WTC11 (cell line): ENCODE data around the gene OPTC. TPM values are rescaled to one million over a fixed set of nuclear protein-coding genes. Genes with fewer than 3 reads are reported as not detected.

ENCODE experiments used
- ATAC-seq: fragments of 200-7000 bp; cut with Tn5 transposase; 2 replicates; pipeline ENCODE4 v1.10.0; 2021; ENCODE audit warnings: mild to moderate bottlenecking, moderate library complexity
- CTCF ChIA-PET: fragments of 300-600 bp; sonication (Branson Sonifier 250); formaldehyde crosslinking; loops from one replicate; lab custom pipeline; 2021; ENCODE audit warnings: antibody characterized with exemption; lab: Charles Lee
- POLR2A ChIA-PET: fragments of 350-600 bp; sonication (Branson Sonifier 250); formaldehyde crosslinking; loops from one replicate; lab custom pipeline; 2021; ENCODE audit warnings: antibody characterized with exemption; lab: Charles Lee
- DNase-seq: peaks from one replicate; pipeline ENCODE4 v3.0.0; 2021; ENCODE audit warnings: low spot score
- H3K27ac Mint-ChIP-seq: 2 replicates; pipeline ENCODE4 v1.8.0; 2021; ENCODE audit warnings: mixed read lengths
- H3K27me3 Mint-ChIP-seq: 2 replicates; pipeline ENCODE4 v1.8.0; 2021; ENCODE audit warnings: low read depth, mild to moderate bottlenecking, moderate library complexity, mixed read lengths
- H3K36me3 Mint-ChIP-seq: 2 replicates; pipeline ENCODE4 v1.8.0; 2021; ENCODE audit warnings: mixed read lengths
- H3K4me1 Mint-ChIP-seq: 2 replicates; pipeline ENCODE4 v1.8.0; 2022; ENCODE audit warnings: mixed read lengths
- H3K4me3 Mint-ChIP-seq: 2 replicates; pipeline ENCODE4 v1.8.0; 2021; ENCODE audit warnings: mild to moderate bottlenecking, moderate library complexity, mixed read lengths
- H3K9me3 Mint-ChIP-seq: 2 replicates; pipeline ENCODE4 v1.8.0; 2021; ENCODE audit warnings: mixed read lengths
- CBFB ChIP-seq: sonication (generic); formaldehyde crosslinking; IDR thresholded peaks from 2 replicates; pipeline ENCODE4 v1.8.1; 2022; ENCODE audit warnings: mild to moderate bottlenecking, low read depth, missing genetic modification reagents
- CDX4 ChIP-seq: fragments of 250-450 bp; sonication (Bioruptor Pico); IDR thresholded peaks from 2 replicates; pipeline ENCODE4 v1.9.0; 2021; ENCODE audit warnings: moderate library complexity, mild to moderate bottlenecking, inconsistent platforms, borderline replicate concordance
- CTCF ChIP-seq: fragments of 200-600 bp; IDR thresholded peaks from 2 replicates; pipeline ENCODE4 v1.8.0; 2022; ENCODE audit warnings: antibody characterized with exemption
- E2F1 ChIP-seq: sonication (generic); formaldehyde crosslinking; IDR thresholded peaks from 2 replicates; pipeline ENCODE4 v1.8.0; 2022; ENCODE audit warnings: mild to moderate bottlenecking, missing genetic modification reagents
- E2F5 ChIP-seq: sonication (generic); formaldehyde crosslinking; IDR thresholded peaks from 2 replicates; pipeline ENCODE4 v1.8.1; 2022; ENCODE audit warnings: mild to moderate bottlenecking, moderate library complexity, missing genetic modification reagents
- EMX1 ChIP-seq: fragments of 250-450 bp; sonication (Bioruptor Pico); IDR thresholded peaks from 2 replicates; pipeline ENCODE4 v1.8.0; 2021; ENCODE audit warnings: mild to moderate bottlenecking
- GABPB1 ChIP-seq: sonication (generic); formaldehyde crosslinking; IDR thresholded peaks from 2 replicates; pipeline ENCODE4 v1.8.1; 2023; ENCODE audit warnings: mild to moderate bottlenecking, missing genetic modification reagents
- GTF2I ChIP-seq: fragments of 250-450 bp; sonication (Bioruptor Pico); conservative IDR thresholded peaks from 2 replicates; pipeline ENCODE4 v1.4.0; 2021; ENCODE audit warnings: mild to moderate bottlenecking
- MYBL2 ChIP-seq: sonication (generic); formaldehyde crosslinking; IDR thresholded peaks from 2 replicates; pipeline ENCODE4 v1.8.1; 2023; ENCODE audit warnings: mild to moderate bottlenecking, moderate library complexity, missing genetic modification reagents
- NR3C1 ChIP-seq: sonication (generic); formaldehyde crosslinking; conservative IDR thresholded peaks from 2 replicates; pipeline ENCODE4 v1.8.1; 2023; ENCODE audit warnings: low read depth, mild to moderate bottlenecking, missing genetic modification reagents
- SP1 ChIP-seq: sonication (generic); formaldehyde crosslinking; conservative IDR thresholded peaks from 2 replicates; pipeline ENCODE4 v1.8.1; 2022; ENCODE audit warnings: missing genetic modification reagents
- USF2 ChIP-seq: sonication (generic); formaldehyde crosslinking; IDR thresholded peaks from 2 replicates; pipeline ENCODE4 v1.8.1; 2023; ENCODE audit warnings: mild to moderate bottlenecking, missing genetic modification reagents, moderate library complexity
- ZMAT4 ChIP-seq: fragments of 250-450 bp; sonication (Bioruptor Pico); IDR thresholded peaks from 2 replicates; pipeline ENCODE4 v1.9.0; 2021; ENCODE audit warnings: mild to moderate bottlenecking
- ZNF121 ChIP-seq: sonication (generic); formaldehyde crosslinking; IDR thresholded peaks from 2 replicates; pipeline ENCODE4 v1.8.0; 2023; ENCODE audit warnings: missing genetic modification reagents
- ZNF263 ChIP-seq: sonication (generic); formaldehyde crosslinking; IDR thresholded peaks from 2 replicates; pipeline ENCODE4 v1.8.1; 2022; ENCODE audit warnings: low read depth, mild to moderate bottlenecking, moderate library complexity, missing genetic modification reagents
- ZNF317 ChIP-seq: sonication (generic); formaldehyde crosslinking; IDR thresholded peaks from 2 replicates; pipeline ENCODE4 v1.8.1; 2023; ENCODE audit warnings: low read depth, mild to moderate bottlenecking, moderate library complexity, missing genetic modification reagents, borderline replicate concordance
- ZNF396 ChIP-seq: fragments of 250-450 bp; sonication (Bioruptor Pico); IDR thresholded peaks from 2 replicates; pipeline ENCODE4 v1.8.0; 2021; ENCODE audit warnings: mild to moderate bottlenecking, moderate library complexity, borderline replicate concordance
- total RNA-seq: library from RNA; stranded (reverse); gene quantifications from 3 replicates; pipeline ENCODE4 v1.2.3, GENCODE V29; 2021
- TF ChIP-seq, protein P1 (sequence below): sonication (generic); formaldehyde crosslinking; conservative IDR thresholded peaks from 2 replicates; pipeline ENCODE4 v1.8.1; 2022; ENCODE audit warnings: mild to moderate bottlenecking, missing genetic modification reagents
- TF ChIP-seq, protein P2 (sequence below): sonication (generic); formaldehyde crosslinking; IDR thresholded peaks from 2 replicates; pipeline ENCODE4 v1.8.0; 2022; ENCODE audit warnings: mild to moderate bottlenecking, missing genetic modification reagents
- TF ChIP-seq, protein P3 (sequence below): fragments of 250-450 bp; sonication (Bioruptor Pico); IDR thresholded peaks from 2 replicates; pipeline ENCODE4 v1.8.0; 2021; ENCODE audit warnings: mild to moderate bottlenecking
- TF ChIP-seq, protein P4 (sequence below): fragments of 250-450 bp; sonication (Bioruptor Pico); IDR thresholded peaks from 2 replicates; pipeline ENCODE4 v2.1.2; 2022; ENCODE audit warnings: mild to moderate bottlenecking, moderate library complexity

OPTC gene
- total RNA-seq, 1 experiment from 2014 or later = 0.55 TPM

GRCh38 chr1:203536980-203537455 is 43.1 kb downstream of the OPTC start:
- H3K4me1 Mint-ChIP-seq = peaks cover 8% of the 10 kb centered on the region
- no peak overlapping the region for H3K4me3 Mint-ChIP-seq
- no peaks in the 10 kb centered on the region for H3K36me3 Mint-ChIP-seq
- CTCF ChIA-PET = no interaction called here
- H3K27ac Mint-ChIP-seq = no peak overlapping the region
- ATAC-seq (no peak), DNase-seq (no peak)
- POLR2A ChIA-PET = no interaction called here
- TF ChIP-seq GABPB1 (CRISPR knock-in tag) = peak; percentile 85
- TF ChIP-seq ZMAT4 (CRISPR knock-in tag) = no peak
- H3K9me3 Mint-ChIP-seq = no peaks in the 10 kb centered on the region
- H3K27me3 Mint-ChIP-seq = no peaks in the 10 kb centered on the region; the same call in 1 of the 2 replicates

GRCh38 chr1:203537806-203538464 is 44.0 kb downstream of the OPTC start:
- H3K36me3 Mint-ChIP-seq = no peaks in the 10 kb centered on the region
- H3K27me3 Mint-ChIP-seq = no peaks in the 10 kb centered on the region; the same call in 1 of the 2 replicates
- H3K4me3 Mint-ChIP-seq = no peak overlapping the region
- no peaks in the 10 kb centered on the region for H3K9me3 Mint-ChIP-seq
- no peak overlapping the region for H3K27ac Mint-ChIP-seq
- TF ChIP-seq MYBL2 (CRISPR knock-in tag) = no peak
- TF ChIP-seq EMX1 (CRISPR knock-in tag) = no peak
- no peak for TF ChIP-seq USF2 (CRISPR knock-in tag)
- no peak for TF ChIP-seq ZNF317 (CRISPR knock-in tag)
- TF ChIP-seq SP1 (CRISPR knock-in tag) = no peak
- H3K4me1 Mint-ChIP-seq = peaks cover 8% of the 10 kb centered on the region
- ChIA-PET CTCF (no interaction called here), POLR2A (no interaction called here)
- no peak for DNase-seq
- no peak for ATAC-seq

DNA sequence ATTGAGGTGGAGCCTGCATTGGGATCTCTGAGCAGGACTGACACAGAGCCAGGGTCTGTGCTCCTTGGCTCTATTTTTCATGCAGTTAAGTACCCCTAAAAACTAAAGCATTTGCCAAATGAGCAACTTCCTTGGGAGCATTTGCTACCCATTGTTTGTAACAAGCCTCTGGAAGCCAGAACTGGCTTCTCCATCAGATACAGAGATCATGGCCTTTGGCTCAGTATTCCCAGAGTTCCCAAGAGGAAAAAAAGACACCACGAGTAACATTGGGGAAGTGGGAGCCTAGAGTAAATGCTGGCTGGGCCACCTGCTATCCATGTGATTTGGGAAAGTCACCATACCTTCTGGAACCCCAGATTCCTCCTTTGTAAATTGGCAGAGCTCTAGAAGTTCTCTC is 44.8 kb downstream of the OPTC start:
- POLR2A ChIA-PET = no interaction called here
- H3K4me3 Mint-ChIP-seq = no peak overlapping the region
- CTCF ChIA-PET = no interaction called here
- ATAC-seq (no peak), DNase-seq (no peak)
- no peaks in the 10 kb centered on the region for H3K9me3 Mint-ChIP-seq
- H3K36me3 Mint-ChIP-seq = no peaks in the 10 kb centered on the region
- no peaks in the 10 kb centered on the region; the same call in 1 of the 2 replicates for H3K27me3 Mint-ChIP-seq
- H3K27ac Mint-ChIP-seq = no peak overlapping the region
- peaks cover 9% of the 10 kb centered on the region for H3K4me1 Mint-ChIP-seq
- TF ChIP-seq CTCF (no peak), GTF2I (CRISPR knock-in tag) (no peak), ZNF121 (CRISPR knock-in tag) (no peak), ZMAT4 (CRISPR knock-in tag) (no peak), ZNF396 (CRISPR knock-in tag) (no peak), E2F1 (CRISPR knock-in tag) (no peak), NR3C1 (CRISPR knock-in tag) (no peak), E2F5 (CRISPR knock-in tag) (no peak), ZNF263 (CRISPR knock-in tag) (no peak), CDX4 (no peak), CBFB (CRISPR knock-in tag) (no peak), ZNF317 (CRISPR knock-in tag) (no peak)
- TF ChIP-seq, protein P1, sequence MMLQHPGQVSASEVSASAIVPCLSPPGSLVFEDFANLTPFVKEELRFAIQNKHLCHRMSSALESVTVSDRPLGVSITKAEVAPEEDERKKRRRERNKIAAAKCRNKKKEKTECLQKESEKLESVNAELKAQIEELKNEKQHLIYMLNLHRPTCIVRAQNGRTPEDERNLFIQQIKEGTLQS (CRISPR knock-in tag) = no peak
- TF ChIP-seq, protein P2, sequence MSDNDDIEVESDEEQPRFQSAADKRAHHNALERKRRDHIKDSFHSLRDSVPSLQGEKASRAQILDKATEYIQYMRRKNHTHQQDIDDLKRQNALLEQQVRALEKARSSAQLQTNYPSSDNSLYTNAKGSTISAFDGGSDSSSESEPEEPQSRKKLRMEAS (CRISPR knock-in tag) = no peak
- TF ChIP-seq, protein P3, sequence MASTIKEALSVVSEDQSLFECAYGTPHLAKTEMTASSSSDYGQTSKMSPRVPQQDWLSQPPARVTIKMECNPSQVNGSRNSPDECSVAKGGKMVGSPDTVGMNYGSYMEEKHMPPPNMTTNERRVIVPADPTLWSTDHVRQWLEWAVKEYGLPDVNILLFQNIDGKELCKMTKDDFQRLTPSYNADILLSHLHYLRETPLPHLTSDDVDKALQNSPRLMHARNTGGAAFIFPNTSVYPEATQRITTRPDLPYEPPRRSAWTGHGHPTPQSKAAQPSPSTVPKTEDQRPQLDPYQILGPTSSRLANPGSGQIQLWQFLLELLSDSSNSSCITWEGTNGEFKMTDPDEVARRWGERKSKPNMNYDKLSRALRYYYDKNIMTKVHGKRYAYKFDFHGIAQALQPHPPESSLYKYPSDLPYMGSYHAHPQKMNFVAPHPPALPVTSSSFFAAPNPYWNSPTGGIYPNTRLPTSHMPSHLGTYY (CRISPR knock-in tag) = no peak
- TF ChIP-seq, protein P4, sequence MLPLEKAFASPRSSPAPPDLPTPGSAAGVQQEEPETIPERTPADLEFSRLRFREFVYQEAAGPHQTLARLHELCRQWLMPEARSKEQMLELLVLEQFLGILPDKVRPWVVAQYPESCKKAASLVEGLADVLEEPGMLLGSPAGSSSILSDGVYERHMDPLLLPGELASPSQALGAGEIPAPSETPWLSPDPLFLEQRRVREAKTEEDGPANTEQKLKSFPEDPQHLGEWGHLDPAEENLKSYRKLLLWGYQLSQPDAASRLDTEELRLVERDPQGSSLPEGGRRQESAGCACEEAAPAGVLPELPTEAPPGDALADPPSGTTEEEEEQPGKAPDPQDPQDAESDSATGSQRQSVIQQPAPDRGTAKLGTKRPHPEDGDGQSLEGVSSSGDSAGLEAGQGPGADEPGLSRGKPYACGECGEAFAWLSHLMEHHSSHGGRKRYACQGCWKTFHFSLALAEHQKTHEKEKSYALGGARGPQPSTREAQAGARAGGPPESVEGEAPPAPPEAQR (CRISPR knock-in tag) = no peak
